Neural progenitor cell (in vitro differentiated cells): Measurements from ENCODE around the gene ANLN. TPM values are rescaled to one million over a fixed set of nuclear protein-coding genes. Genes with fewer than 3 reads are reported as not detected.

Experiments
- DNase-seq: peaks from one replicate; pipeline ENCODE4 v3.0.0-alpha.2; 2016; ENCODE audit warnings: low spot score
- H2AFZ ChIP-seq: fragments of 200-600 bp; sonication (generic); replicated peaks from 2 replicates; pipeline ENCODE4 v1.6.1; 2016; ENCODE audit warnings: antibody characterized with exemption
- H3F3A ChIP-seq: fragments of 200-600 bp; sonication (generic); 2 replicates; pipeline ENCODE4 v1.6.1; 2016; ENCODE audit warnings: antibody characterized with exemption, low read depth
- H3K27ac ChIP-seq: fragments of 200-600 bp; sonication (generic); 2 replicates; pipeline ENCODE4 v1.5.1; 2016; ENCODE audit warnings: mild to moderate bottlenecking
- H3K27me3 ChIP-seq: fragments of 200-600 bp; sonication (generic); 2 replicates; pipeline ENCODE4 v1.6.1; 2016; ENCODE audit warnings: mild to moderate bottlenecking, moderate library complexity
- H3K36me3 ChIP-seq: fragments of 200-600 bp; sonication (generic); 2 replicates; pipeline ENCODE4 v1.5.1; 2016
- H3K4me1 ChIP-seq: fragments of 200-600 bp; sonication (generic); 2 replicates; pipeline ENCODE4 v1.6.1; 2016; ENCODE audit warnings: mixed run types
- H3K4me2 ChIP-seq: fragments of 200-600 bp; sonication (generic); 2 replicates; pipeline ENCODE4 v1.6.1; 2016
- H3K4me3 ChIP-seq: fragments of 200-600 bp; sonication (generic); 2 replicates; pipeline ENCODE4 v1.5.1; 2016
- H3K79me2 ChIP-seq: fragments of 200-600 bp; sonication (generic); 2 replicates; pipeline ENCODE4 v1.6.1; 2016; ENCODE audit warnings: low read depth
- H3K9ac ChIP-seq: fragments of 200-600 bp; sonication (generic); 2 replicates; pipeline ENCODE4 v1.6.1; 2016
- H3K9me3 ChIP-seq: fragments of 200-600 bp; sonication (generic); 2 replicates; pipeline ENCODE4 v1.5.1; 2016; ENCODE audit warnings: low read depth
- H4K20me1 ChIP-seq: fragments of 200-600 bp; sonication (generic); 2 replicates; pipeline ENCODE4 v1.6.1; 2016; ENCODE audit warnings: low read depth
- H3K27ac Mint-ChIP-seq: 3 replicates; pipeline ENCODE4 v1.8.0; 2021; ENCODE audit warnings: mixed read lengths
- H3K27me3 Mint-ChIP-seq: 2 replicates; pipeline ENCODE4 v1.8.0; 2022; ENCODE audit warnings: low read depth, mild to moderate bottlenecking, inconsistent platforms, moderate library complexity, mixed read lengths; ENCODE audit not compliant: insufficient read depth
- H3K36me3 Mint-ChIP-seq: 3 replicates; pipeline ENCODE4 v1.8.0; 2021; ENCODE audit warnings: mixed read lengths
- H3K4me1 Mint-ChIP-seq: 3 replicates; pipeline ENCODE4 v1.8.0; 2021; ENCODE audit warnings: mixed read lengths
- H3K4me3 Mint-ChIP-seq: 3 replicates; pipeline ENCODE4 v1.8.0; 2021; ENCODE audit warnings: mild to moderate bottlenecking, moderate library complexity, mixed read lengths
- H3K9me3 Mint-ChIP-seq: 3 replicates; pipeline ENCODE4 v1.8.0; 2020; ENCODE audit warnings: mixed read lengths
- CTCF ChIP-seq: fragments of 200-600 bp; sonication (generic); IDR thresholded peaks from 2 replicates; pipeline ENCODE4 v1.5.1; 2017; ENCODE audit warnings: antibody characterized with exemption, mild to moderate bottlenecking
- EZH2 ChIP-seq: fragments of 200-600 bp; sonication (generic); IDR thresholded peaks from 2 replicates; pipeline ENCODE4 v1.6.1; 2017; ENCODE audit warnings: antibody characterized with exemption, mild to moderate bottlenecking, moderate library complexity
- EZH2phosphoT487 ChIP-seq: fragments of 200-600 bp; sonication (generic); IDR thresholded peaks from 2 replicates; pipeline ENCODE4 v1.6.1; 2017; ENCODE audit warnings: antibody characterized with exemption
- total RNA-seq: library from RNA; depleted of rRNA; stranded (reverse); fragments of >200 nt; gene quantifications from 2 replicates; pipeline ENCODE4 v1.2.3, GENCODE V29; 2015; ENCODE audit warnings: low replicate concordance

ANLN gene
- total RNA-seq, 1 donor from 2014 or later = 176 TPM

DNA sequence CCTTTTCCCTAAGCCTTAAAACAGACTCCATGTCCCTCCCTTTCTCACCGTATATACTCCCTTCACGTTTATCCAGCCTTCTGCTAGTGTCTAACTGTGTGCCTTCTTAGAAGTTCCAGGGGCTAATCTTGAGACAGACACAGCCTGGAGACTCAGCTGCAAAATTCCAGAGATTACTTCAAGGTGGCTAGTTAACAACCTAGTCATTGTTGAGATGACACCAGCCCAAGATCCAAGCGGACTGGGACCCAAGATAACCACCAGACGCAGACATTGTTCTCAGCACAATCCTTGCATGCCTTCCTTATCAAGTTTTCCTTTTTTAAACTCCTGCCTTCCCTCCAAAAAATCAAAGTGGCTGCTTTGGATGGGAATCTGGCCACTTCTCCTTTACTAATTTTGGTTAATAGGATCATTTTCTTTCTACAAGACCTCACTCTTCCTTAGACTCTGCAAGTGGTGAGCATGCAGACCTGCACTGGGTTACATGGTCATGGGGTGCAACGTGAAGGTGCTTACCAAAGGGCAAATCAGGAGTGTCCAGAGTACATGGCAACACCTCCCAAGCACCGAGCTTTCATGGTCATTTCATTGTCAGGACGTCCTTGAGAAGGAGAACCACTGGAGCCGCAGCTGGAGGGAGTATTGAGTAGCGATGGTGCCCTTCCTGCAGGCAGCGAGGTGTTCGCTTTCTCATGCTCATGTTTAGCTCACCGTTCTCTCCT lies 69.7 kb downstream of the ANLN start:
- Histone ChIP-seq H2AFZ (no peak overlapping the region), H3K4me1 (no peaks in the 10 kb centered on the region), H4K20me1 (no peaks in the 10 kb centered on the region), H3K27me3 (no peaks in the 10 kb centered on the region), H3K79me2 (no peaks in the 10 kb centered on the region), H3K9ac (no peak overlapping the region), H3K36me3 (no peaks in the 10 kb centered on the region), H3K4me3 (no peak overlapping the region), H3K27ac (no peak overlapping the region), H3K9me3 (no peaks in the 10 kb centered on the region), H3F3A (no peaks in the 10 kb centered on the region), H3K4me2 (no peak overlapping the region)
- TF ChIP-seq EZH2 (no peak), EZH2phosphoT487 (no peak), CTCF (no peak)
- peaks cover under 1% of the 10 kb centered on the region for H3K36me3 Mint-ChIP-seq
- no peak overlapping the region for H3K4me3 Mint-ChIP-seq
- no peak for DNase-seq
- H3K4me1 Mint-ChIP-seq = no peaks in the 10 kb centered on the region
- no peak overlapping the region for H3K27ac Mint-ChIP-seq
- no peaks in the 10 kb centered on the region for H3K9me3 Mint-ChIP-seq
- H3K27me3 Mint-ChIP-seq = no peaks in the 10 kb centered on the region

DNA sequence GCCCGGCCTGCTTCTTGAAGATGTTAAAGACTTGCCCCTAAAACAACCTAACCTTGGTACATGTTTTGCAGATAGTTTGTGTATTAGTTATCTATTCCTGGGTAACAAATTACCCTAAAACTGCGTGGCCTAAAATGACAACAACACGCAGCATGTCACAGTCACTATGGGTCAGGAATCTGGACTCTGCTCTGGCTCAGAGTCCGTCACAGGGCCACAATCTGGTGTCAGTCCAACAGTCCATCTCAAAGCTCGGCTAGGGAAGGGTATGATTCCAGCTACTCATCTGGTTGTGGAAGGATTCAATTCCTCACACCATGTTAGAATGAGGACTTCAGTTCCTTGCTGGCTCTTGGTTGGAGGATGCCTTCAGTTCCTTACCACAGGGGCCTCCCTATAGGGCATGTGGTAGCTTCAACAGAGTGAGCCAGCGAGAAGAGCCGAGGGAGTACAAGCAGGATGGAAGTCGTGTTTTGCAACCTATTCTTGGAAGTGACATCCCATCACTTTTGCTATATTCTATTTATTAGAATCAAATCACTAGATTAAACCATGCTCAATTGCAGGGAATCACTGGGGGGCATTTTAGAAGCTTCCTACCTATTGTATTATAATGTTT lies 71.3 kb downstream of the ANLN start:
- Mint-ChIP-seq H3K36me3 (peaks cover 2% of the 10 kb centered on the region), H3K4me1 (no peaks in the 10 kb centered on the region), H3K9me3 (peaks cover 3% of the 10 kb centered on the region), H3K27me3 (no peaks in the 10 kb centered on the region), H3K4me3 (no peak overlapping the region), H3K27ac (no peak overlapping the region)
- Histone ChIP-seq H3K27ac (no peak overlapping the region), H4K20me1 (no peaks in the 10 kb centered on the region), H3K27me3 (no peaks in the 10 kb centered on the region), H3K79me2 (no peaks in the 10 kb centered on the region), H3F3A (no peaks in the 10 kb centered on the region), H3K4me2 (no peak overlapping the region), H3K9me3 (no peaks in the 10 kb centered on the region), H2AFZ (no peak overlapping the region), H3K9ac (no peak overlapping the region), H3K4me1 (no peaks in the 10 kb centered on the region), H3K36me3 (no peaks in the 10 kb centered on the region), H3K4me3 (no peak overlapping the region)
- DNase-seq = no peak
- TF ChIP-seq CTCF (no peak), EZH2phosphoT487 (no peak), EZH2 (no peak)

DNA sequence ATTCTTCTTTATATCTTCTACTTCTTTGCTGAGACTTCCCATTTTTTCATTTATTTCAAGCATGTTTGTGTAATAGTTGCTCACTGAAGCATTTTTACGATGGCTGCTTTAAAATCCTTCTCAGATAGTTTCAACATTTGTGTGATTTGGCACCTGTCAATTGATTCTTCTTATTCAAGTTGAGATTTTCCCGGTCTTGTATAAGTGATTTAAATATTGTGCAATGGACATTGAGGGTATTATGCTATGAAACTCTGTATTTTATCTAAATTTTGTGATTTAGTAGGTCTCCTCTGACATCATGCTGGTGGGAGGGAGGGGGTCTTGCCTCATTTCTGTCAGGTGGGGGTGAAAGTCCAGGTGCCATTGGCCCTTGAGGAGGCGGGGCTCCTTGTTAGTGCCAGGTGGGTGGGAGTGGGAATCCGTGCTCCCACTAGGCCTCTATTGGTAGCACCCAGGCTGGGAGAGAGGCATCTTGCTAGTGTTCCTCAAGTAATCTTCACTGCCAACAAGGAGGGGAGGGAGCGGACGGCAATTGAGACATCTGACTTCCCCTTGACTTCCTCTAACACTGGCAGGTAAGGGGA lies 73.0 kb downstream of the ANLN start:
- no peak overlapping the region for H3K27ac Mint-ChIP-seq
- Histone ChIP-seq H3K9me3 (no peaks in the 10 kb centered on the region), H3K27me3 (no peaks in the 10 kb centered on the region), H3K4me3 (no peak overlapping the region), H3K36me3 (no peaks in the 10 kb centered on the region), H4K20me1 (no peaks in the 10 kb centered on the region), H3K79me2 (no peaks in the 10 kb centered on the region), H3K9ac (no peak overlapping the region), H3K4me1 (no peaks in the 10 kb centered on the region), H2AFZ (peak overlapping the region; percentile 26), H3K4me2 (no peak overlapping the region), H3K27ac (no peak overlapping the region), H3F3A (no peaks in the 10 kb centered on the region)
- H3K4me1 Mint-ChIP-seq = no peaks in the 10 kb centered on the region
- peaks cover 10% of the 10 kb centered on the region for H3K9me3 Mint-ChIP-seq
- peaks cover 2% of the 10 kb centered on the region for H3K36me3 Mint-ChIP-seq
- H3K27me3 Mint-ChIP-seq = no peaks in the 10 kb centered on the region
- DNase-seq = no peak
- H3K4me3 Mint-ChIP-seq = no peak overlapping the region
- TF ChIP-seq EZH2phosphoT487 (no peak), CTCF (no peak), EZH2 (no peak)
